Fibroblast of lung (primary cell): ENCODE results near the gene PRR19.

Experiments
- EZH2 ChIP-seq: IDR thresholded peaks from 2 replicates; pipeline ENCODE4 v1.5.1; 2012; ENCODE audit warnings: low read length, control low read depth, mild to moderate bottlenecking; ENCODE audit errors: missing control alignments
- TF ChIP-seq, protein P1 (sequence below), 2 donors: IDR thresholded peaks in 1 of 2; conservative IDR thresholded peaks in 1 of 2; 1 replicate in 1 of 2; 2 replicates in 1 of 2; pipeline ENCODE4 v1.5.1; 2011 to 2012; ENCODE audit warnings: low read length in 2 of 2, control low read depth in 1 of 2, inconsistent platforms in 1 of 2, low read depth in 1 of 2, mild to moderate bottlenecking in 1 of 2

DNA sequence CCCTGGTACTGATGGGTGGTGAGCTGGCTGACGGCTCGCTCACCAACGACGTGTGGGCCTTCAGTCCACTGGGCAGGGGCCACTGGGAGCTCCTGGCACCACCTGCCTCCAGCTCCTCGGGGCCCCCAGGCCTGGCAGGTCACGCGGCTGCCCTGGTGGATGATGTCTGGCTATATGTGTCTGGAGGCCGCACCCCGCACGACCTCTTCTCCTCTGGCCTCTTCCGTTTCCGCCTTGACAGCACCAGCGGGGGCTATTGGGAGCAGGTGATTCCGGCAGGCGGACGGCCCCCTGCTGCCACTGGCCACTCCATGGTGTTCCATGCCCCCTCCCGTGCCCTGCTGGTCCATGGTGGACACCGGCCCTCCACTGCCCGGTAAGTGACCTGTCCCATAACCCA, 34.0 kb downstream of the PRR19 start:
- TF ChIP-seq, protein P1, sequence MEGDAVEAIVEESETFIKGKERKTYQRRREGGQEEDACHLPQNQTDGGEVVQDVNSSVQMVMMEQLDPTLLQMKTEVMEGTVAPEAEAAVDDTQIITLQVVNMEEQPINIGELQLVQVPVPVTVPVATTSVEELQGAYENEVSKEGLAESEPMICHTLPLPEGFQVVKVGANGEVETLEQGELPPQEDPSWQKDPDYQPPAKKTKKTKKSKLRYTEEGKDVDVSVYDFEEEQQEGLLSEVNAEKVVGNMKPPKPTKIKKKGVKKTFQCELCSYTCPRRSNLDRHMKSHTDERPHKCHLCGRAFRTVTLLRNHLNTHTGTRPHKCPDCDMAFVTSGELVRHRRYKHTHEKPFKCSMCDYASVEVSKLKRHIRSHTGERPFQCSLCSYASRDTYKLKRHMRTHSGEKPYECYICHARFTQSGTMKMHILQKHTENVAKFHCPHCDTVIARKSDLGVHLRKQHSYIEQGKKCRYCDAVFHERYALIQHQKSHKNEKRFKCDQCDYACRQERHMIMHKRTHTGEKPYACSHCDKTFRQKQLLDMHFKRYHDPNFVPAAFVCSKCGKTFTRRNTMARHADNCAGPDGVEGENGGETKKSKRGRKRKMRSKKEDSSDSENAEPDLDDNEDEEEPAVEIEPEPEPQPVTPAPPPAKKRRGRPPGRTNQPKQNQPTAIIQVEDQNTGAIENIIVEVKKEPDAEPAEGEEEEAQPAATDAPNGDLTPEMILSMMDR (conservative IDR thresholded peaks at IDR 0.05 in 1 of 2, IDR thresholded peaks at IDR 0.05 in 1 of 2; ENCODE audit: low read depth in 1 of 2, low read length in 2 of 2): no peak
- TF ChIP-seq EZH2: no peak
